ENCODE results near the gene MACROD2. TPM values are rescaled to one million over a fixed set of nuclear protein-coding genes. Genes with fewer than 3 reads are reported as not detected.

MACROD2 gene
- total RNA-seq, 2 donors from 2014 or later, result 8.3 to 21.8 TPM

DNA sequence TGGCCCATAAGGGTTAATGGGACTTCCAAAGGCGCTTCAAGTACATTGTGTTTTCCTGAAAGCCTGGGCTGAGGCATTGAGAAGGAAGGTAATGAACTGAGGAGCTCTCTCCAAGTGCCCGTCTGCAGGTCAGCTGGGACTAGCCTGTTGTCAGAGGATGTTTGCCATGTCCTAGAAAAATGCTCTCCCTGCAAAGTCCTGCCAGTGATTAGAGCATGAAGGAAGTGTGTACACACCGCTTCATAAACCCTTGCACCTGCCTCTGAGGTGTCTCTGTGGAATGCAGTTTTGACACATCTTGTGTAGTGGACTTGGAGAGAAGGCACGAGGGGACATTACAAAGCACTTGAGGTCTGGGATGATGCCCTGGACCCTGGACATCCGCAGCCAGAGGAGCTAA is 2071.3 kb downstream of the MACROD2 start:
- Histone ChIP-seq H3K9me3 (no peaks in the 10 kb centered on the region), H3K27me3 (no peaks in the 10 kb centered on the region), H3K4me3 (no peak overlapping the region), H3K27ac (no peak overlapping the region), H3K36me3 (replicated peaks in 1 of 2; ENCODE audit: insufficient read depth in 1 of 2, low read depth in 2 of 2) (no peaks in the 10 kb centered on the region), H3K4me1 (no peaks in the 10 kb centered on the region)
- no peak for DNase-seq
- intact Hi-C loops (cut with DNase I), result no loop called here
- ATAC-seq, result no peak
- 52 to 59% methylated on average over 5 of the region's 5 CpGs for WGBS, 2 donors
- TF ChIP-seq, protein P1, sequence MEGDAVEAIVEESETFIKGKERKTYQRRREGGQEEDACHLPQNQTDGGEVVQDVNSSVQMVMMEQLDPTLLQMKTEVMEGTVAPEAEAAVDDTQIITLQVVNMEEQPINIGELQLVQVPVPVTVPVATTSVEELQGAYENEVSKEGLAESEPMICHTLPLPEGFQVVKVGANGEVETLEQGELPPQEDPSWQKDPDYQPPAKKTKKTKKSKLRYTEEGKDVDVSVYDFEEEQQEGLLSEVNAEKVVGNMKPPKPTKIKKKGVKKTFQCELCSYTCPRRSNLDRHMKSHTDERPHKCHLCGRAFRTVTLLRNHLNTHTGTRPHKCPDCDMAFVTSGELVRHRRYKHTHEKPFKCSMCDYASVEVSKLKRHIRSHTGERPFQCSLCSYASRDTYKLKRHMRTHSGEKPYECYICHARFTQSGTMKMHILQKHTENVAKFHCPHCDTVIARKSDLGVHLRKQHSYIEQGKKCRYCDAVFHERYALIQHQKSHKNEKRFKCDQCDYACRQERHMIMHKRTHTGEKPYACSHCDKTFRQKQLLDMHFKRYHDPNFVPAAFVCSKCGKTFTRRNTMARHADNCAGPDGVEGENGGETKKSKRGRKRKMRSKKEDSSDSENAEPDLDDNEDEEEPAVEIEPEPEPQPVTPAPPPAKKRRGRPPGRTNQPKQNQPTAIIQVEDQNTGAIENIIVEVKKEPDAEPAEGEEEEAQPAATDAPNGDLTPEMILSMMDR (IDR thresholded peaks at IDR 0.05), result no peak

DNA sequence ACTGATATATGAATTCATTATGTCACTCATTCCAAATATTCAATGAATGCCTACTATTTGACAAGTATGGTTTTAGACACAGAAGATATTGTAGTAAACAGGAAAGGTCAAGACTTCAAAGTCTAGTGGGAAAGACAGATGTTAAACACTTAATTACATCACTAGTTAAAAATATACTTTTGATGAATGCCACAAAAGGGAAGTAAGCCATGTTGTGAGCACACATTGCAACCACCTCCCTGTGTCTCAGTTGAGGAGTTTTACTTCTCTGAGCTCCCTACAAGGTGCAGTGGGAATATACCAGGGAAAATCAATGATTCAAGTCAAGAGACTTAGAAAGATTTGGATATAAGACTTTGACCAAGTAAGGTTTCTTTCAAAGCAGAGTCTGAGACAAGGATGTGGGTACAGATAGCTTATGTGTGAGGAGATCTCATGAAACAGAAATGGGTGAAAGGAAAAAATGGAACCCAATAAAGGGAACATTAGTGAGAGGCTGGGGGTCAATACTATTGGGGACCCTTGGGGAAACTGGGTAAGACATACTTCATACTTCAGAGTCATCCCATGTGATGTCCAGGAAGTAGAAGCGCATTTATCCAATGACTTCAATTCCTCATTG is 2074.2 kb downstream of the MACROD2 start:
- TF ChIP-seq POLR2A (IDR thresholded peaks at IDR 0.05), result no peak
- TF ChIP-seq, protein P1 (IDR thresholded peaks at IDR 0.05), result no peak
- H3K9me3 ChIP-seq, result no peaks in the 10 kb centered on the region
- no peak for ATAC-seq
- intact Hi-C loops (cut with DNase I), result no loop called here
- 95 to 100% methylated on average over 1 of the region's 1 CpG for WGBS, 2 donors
- no peaks in the 10 kb centered on the region for H3K36me3 ChIP-seq (replicated peaks in 1 of 2; ENCODE audit: insufficient read depth in 1 of 2, low read depth in 2 of 2)
- H3K27ac ChIP-seq, result no peak overlapping the region
- H3K4me1 ChIP-seq, result no peaks in the 10 kb centered on the region
- no peaks in the 10 kb centered on the region for H3K27me3 ChIP-seq
- no peak overlapping the region for H3K4me3 ChIP-seq
- no peak for DNase-seq

DNA sequence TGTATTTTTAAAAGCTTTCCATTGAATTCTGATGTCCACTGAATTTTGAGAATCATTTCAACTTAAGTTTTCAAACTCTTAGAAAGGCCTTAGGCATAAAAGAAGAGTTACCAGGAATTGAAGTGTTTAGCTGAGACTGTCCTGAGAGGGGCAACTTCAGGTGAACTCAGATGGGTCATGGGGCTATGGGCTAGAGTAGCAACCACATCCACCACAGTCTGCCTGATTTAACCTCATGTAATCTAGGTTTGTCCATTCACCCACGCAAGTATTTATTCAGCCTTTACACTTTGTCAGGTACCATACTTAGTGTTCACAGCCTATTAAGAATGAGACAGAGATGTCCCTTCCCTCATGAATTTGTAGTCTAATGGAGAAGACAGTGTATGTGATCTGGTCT is 2076.9 kb downstream of the MACROD2 start:
- no peaks in the 10 kb centered on the region for H3K4me1 ChIP-seq
- DNase-seq, result no peak
- intact Hi-C loops (cut with DNase I), result no loop called here
- H3K9me3 ChIP-seq, result no peaks in the 10 kb centered on the region
- no peaks in the 10 kb centered on the region for H3K36me3 ChIP-seq (replicated peaks in 1 of 2; ENCODE audit: insufficient read depth in 1 of 2, low read depth in 2 of 2)
- no peak for ATAC-seq
- WGBS, 2 donors, result 89 to 92% methylated on average over 1 of the region's 1 CpG
- H3K27me3 ChIP-seq, result no peaks in the 10 kb centered on the region
- no peak overlapping the region for H3K27ac ChIP-seq
- TF ChIP-seq, protein P1 (IDR thresholded peaks at IDR 0.05), result no peak
- TF ChIP-seq POLR2A (IDR thresholded peaks at IDR 0.05), result no peak
- H3K4me3 ChIP-seq, result no peak overlapping the region

DNA sequence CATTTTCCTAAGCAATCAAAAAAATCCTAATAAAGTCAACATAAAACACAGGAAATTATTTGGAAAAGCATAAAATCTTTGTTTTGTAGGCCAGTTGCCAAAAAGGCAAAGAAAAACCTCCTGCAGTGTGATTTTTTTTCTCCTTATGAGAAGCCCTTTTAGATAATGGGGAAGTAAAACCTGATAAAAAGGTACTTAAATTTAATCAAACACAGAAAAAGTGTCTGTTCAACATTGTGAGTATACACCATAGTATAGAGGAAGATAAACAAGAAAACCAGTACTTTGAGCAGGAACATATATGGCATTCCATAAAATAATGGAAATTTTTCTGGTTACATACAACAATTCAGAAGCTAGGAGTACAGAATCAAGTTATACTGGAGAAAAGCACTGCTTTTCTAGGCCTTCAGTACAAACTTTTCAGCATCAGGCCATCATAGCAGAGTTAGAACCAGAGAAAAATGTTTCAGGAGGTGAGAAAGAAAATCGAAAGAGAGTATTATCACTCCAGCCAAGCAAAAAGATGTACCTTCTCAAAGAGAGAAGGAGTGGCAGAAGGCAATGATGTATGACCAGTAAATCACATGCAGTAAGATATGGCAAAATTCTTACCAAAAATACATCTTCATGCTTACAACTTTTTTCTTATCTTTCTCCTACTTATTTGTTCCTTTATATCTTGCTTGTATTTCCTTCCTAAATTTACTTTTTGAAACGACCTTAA is 2083.0 kb downstream of the MACROD2 start:
- H3K27ac ChIP-seq, result no peak overlapping the region
- no peaks in the 10 kb centered on the region for H3K4me1 ChIP-seq
- H3K36me3 ChIP-seq (replicated peaks in 1 of 2; ENCODE audit: insufficient read depth in 1 of 2, low read depth in 2 of 2), result no peaks in the 10 kb centered on the region
- DNase-seq, result no peak
- WGBS, 2 donors, result 46 to 51% methylated on average over 2 of the region's 2 CpGs
- ATAC-seq, result no peak
- intact Hi-C loops (cut with DNase I), result no loop called here
- H3K4me3 ChIP-seq, result no peak overlapping the region
- H3K27me3 ChIP-seq, result no peaks in the 10 kb centered on the region
- no peaks in the 10 kb centered on the region for H3K9me3 ChIP-seq
- TF ChIP-seq, protein P1 (IDR thresholded peaks at IDR 0.05), result no peak
- TF ChIP-seq POLR2A (IDR thresholded peaks at IDR 0.05), result no peak

DNA sequence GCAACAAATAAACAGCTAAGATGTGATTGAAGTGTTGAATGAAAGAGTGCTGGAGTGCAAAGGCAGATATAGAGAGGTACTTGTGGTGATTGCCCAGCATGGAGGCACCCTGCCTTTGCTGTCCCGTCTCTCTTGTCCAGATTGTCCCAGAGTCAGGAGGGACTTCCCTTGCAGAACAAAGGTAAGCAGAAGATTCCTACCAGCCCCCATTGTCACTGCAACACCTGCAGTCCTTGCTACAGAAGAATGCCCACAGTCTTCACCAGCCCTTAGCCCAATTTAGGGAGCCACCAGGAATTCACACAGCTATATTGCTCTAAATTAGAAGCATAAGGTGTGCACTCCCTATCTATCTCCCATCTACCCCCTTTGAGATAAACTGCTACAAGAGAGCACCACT is 2086.1 kb downstream of the MACROD2 start:
- H3K27ac ChIP-seq, result no peak overlapping the region
- DNase-seq (no peak), ATAC-seq (no peak)
- 55 to 63% methylated on average over 1 of the region's 1 CpG for WGBS, 2 donors
- H3K4me3 ChIP-seq, result no peak overlapping the region
- no peaks in the 10 kb centered on the region for H3K36me3 ChIP-seq (replicated peaks in 1 of 2; ENCODE audit: insufficient read depth in 1 of 2, low read depth in 2 of 2)
- no peaks in the 10 kb centered on the region for H3K9me3 ChIP-seq
- no peak for TF ChIP-seq POLR2A (IDR thresholded peaks at IDR 0.05)
- TF ChIP-seq, protein P1 (IDR thresholded peaks at IDR 0.05), result no peak
- intact Hi-C loops (cut with DNase I), result no loop called here
- no peaks in the 10 kb centered on the region for H3K27me3 ChIP-seq
- no peaks in the 10 kb centered on the region for H3K4me1 ChIP-seq

Measured in body of pancreas (tissue), 4 donors.